Left lung (tissue), 8 donors: ENCODE measurements around the gene SUPV3L1. TPM values are rescaled to one million over a fixed set of nuclear protein-coding genes. Genes with fewer than 3 reads are reported as not detected.

Source experiments
- polyA plus RNA-seq, 6 donors: library from polyadenylated mRNA; unstranded; fragments of 120-200 nt; gene quantifications; one replicate each; pipeline ENCODE4 v1.2.1, GENCODE V29; 2013; ENCODE audit not compliant: insufficient read length in 6 of 6
- total RNA-seq, 2 donors: library from RNA; stranded (reverse); fragmentation: NEBNext Ultra II Directional; extraction: Animal tissue kit (Norgen Biotek cat#: 25700); gene quantifications; one replicate each; pipeline ENCODE4 v1.2.1, GENCODE V29; 2021
- donor health status: DM: no; HTN: yes; CAD: no.
- donor health status: DM: no; HTN: no; CAD: no.

SUPV3L1 gene
- total and polyA plus RNA-seq, 8 donors, result 15.8 to 47.6 (median 39.6) TPM

Other genes with a start within 250 kb of the SUPV3L1 start
- 10 to 100 TPM; 36.8 to 73.4 TPM for gene DDX21, start 224.1 kb upstream of the SUPV3L1 start, total RNA-seq
- gene DDX21, start 224.1 kb upstream of the SUPV3L1 start, polyA plus RNA-seq, result 10 to 100 TPM; 45.6 to 54.5 (median 49.6) TPM
- 10 to 100 TPM; 21.1 to 27.3 TPM for gene KIFBP, start 191.4 kb upstream of the SUPV3L1 start, total RNA-seq
- gene KIFBP, start 191.4 kb upstream of the SUPV3L1 start, polyA plus RNA-seq, result 10 to 100 TPM; 26.0 to 30.8 (median 28.3) TPM
- gene SRGN, start 92.1 kb upstream of the SUPV3L1 start, total RNA-seq, result 100 to 1,000 TPM; 131 to 533 TPM
- 10 to 100 TPM; 25.7 to 42.6 (median 34.3) TPM for gene SRGN, start 92.1 kb upstream of the SUPV3L1 start, polyA plus RNA-seq
- 10 to 100 TPM; 50.6 to 60.7 TPM for gene VPS26A, start 56.1 kb upstream of the SUPV3L1 start, total RNA-seq
- 10 to 100 TPM; 63.1 to 75.5 (median 71.5) TPM for gene VPS26A, start 56.1 kb upstream of the SUPV3L1 start, polyA plus RNA-seq
- 1 to 10 TPM; 4.5 to 9.7 TPM for gene HKDC1, start 40.1 kb downstream of the SUPV3L1 start, total RNA-seq
- gene HKDC1, start 40.1 kb downstream of the SUPV3L1 start, polyA plus RNA-seq, result 1 to 10 TPM in 5 of 6 donors, under 1 TPM in 1; 0.71 to 6.0 (median 3.7) TPM
- 100 to 1,000 TPM in 1 of 2 donors, 10 to 100 TPM in 1; 88.8 to 126 TPM for gene HK1, start 98.3 kb downstream of the SUPV3L1 start, total RNA-seq
- 10 to 100 TPM; 51.5 to 59.1 (median 55.9) TPM for gene HK1, start 98.3 kb downstream of the SUPV3L1 start, polyA plus RNA-seq
- under 1 TPM; 0.31 to 0.55 TPM for gene TACR2, start 236.7 kb downstream of the SUPV3L1 start, total RNA-seq
- under 1 TPM; 0.40 to 0.70 (median 0.45) TPM for gene TACR2, start 236.7 kb downstream of the SUPV3L1 start, polyA plus RNA-seq